ENCODE results near the gene KASH5.

The KASH5 gene

DNA sequence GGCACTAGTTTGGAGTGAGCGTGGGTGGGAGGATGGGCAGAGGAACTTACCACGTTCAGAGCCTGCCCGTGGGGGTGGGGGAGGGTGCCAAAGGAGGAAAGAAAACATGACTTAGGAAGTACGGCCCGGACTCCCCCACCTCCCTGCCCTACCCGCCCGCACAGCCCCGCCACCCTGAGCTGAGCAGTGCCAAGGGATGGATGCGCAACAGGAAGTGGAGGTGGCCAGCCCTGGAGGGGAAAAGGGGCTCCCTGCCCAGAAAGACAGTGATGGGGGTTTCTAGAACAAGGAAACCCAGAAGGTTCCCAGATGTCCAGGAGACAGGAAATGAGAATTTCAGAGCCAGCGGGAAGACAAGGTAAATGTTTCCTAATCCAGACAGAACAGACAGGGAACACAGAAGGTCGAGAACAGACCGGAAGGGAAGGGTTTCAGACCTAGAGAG lies 32.1 kb upstream of the KASH5 start:
- Mint-ChIP-seq H3K4me3 (peak overlapping the region; percentile 21), H3K27ac (no peak overlapping the region), H3K36me3 (ENCODE audit: low read depth) (no peaks in the 10 kb centered on the region), H3K9me3 (no peaks in the 10 kb centered on the region), H3K4me1 (ENCODE audit: low read depth) (peaks cover 26% of the 10 kb centered on the region), H3K27me3 (peaks cover 54% of the 10 kb centered on the region)
- intact Hi-C loops (cut with micrococcal nuclease), result no loop called here

DNA sequence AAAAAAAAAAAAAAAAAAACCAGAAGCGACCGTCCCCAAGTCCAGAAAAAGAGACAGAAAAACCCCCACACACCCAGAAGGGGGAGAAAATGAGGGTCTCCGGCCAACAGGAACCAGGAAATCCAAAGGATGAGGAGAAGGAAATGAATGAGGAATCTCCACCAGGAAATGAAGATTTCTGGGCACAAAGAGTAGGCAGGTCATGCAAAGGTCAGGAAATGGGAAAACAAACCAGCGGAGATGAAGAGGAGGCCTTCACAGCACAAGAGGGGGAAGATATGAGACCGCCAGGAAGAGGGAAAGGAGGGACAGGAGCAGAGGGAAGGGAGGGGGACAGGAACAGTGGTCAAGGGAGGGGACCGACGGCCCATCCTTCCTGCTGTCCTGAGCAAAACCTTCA lies 31.7 kb upstream of the KASH5 start:
- no peak overlapping the region for H3K4me3 Mint-ChIP-seq
- H3K4me1 Mint-ChIP-seq (ENCODE audit: low read depth), result peaks cover 26% of the 10 kb centered on the region
- peaks cover 52% of the 10 kb centered on the region for H3K27me3 Mint-ChIP-seq
- no peaks in the 10 kb centered on the region for H3K36me3 Mint-ChIP-seq (ENCODE audit: low read depth)
- intact Hi-C loops (cut with micrococcal nuclease), result no loop called here
- H3K27ac Mint-ChIP-seq, result no peak overlapping the region
- H3K9me3 Mint-ChIP-seq, result no peaks in the 10 kb centered on the region

DNA sequence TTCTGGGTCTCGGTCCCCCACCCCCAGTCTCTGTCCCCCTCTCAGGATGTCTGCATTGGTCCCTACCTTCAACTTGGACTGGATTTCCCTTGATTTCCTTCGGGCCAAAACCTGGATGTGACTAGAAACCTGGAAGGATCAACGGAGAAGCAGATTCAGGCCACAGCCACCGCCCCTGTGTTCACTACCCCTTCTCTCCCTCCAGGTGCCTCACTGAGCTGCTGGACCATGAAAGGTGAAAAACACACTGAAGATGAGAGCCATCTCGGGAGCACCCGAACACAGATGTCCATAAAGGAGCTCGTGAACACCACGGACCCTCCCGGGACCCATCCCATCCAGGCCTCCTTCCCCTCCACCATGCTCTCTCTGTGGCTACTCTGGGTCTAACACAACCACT lies 30.9 kb upstream of the KASH5 start:
- H3K27ac Mint-ChIP-seq, result peak overlapping the region; percentile 36
- H3K36me3 Mint-ChIP-seq (ENCODE audit: low read depth), result no peaks in the 10 kb centered on the region
- H3K9me3 Mint-ChIP-seq, result no peaks in the 10 kb centered on the region
- H3K27me3 Mint-ChIP-seq, result peaks cover 48% of the 10 kb centered on the region
- H3K4me1 Mint-ChIP-seq (ENCODE audit: low read depth), result peaks cover 26% of the 10 kb centered on the region
- H3K4me3 Mint-ChIP-seq, result no peak overlapping the region
- intact Hi-C loops (cut with micrococcal nuclease), result no loop called here

DNA sequence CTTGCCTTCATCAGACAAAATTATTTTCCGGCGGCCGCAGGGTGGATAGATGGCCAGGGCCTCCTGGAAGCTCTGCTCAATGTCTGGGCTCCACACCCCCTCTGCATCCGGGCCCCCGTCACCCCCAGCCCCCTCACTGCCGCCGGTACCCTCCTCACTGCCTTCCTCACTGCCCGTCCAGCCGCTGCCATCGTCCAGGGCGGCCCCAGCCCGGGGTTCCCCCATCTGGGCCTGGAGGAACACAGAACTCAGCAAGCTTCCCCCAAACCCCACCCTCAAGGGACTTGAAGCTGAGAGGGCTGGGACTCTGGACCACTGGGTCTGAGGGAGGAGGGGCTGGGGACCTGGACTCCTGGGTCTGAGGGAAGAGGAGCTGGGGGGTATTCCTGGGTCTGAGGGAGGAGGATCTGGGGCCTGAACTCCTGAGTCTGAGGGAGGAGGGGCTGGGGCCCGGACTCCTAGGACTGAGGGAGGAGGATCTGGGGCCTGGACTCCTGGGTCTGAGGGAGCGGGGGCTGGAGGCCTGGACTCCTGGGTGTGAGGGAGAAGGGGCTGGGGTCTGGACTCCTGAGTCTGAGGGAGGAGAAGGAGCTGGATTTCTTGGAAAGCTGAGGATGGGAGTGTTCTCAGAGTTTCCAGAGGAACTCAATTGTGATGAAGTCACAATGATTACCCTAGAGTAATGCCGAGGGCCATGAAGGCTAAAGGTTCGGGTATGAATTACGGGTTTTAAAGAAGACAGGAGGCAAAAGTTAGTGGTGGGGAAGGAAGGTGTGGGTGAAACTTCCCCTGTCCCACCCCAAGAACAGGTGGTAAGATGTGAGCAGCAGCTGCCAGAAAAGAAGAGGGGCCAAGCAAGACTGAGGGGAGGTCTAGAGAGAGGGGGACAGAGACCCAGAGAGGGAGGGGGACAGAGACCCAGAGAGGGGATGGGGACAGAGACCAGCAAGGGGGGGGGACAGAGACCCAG lies 27.9 kb upstream of the KASH5 start:
- Mint-ChIP-seq H3K36me3 (ENCODE audit: low read depth) (no peaks in the 10 kb centered on the region), H3K4me1 (ENCODE audit: low read depth) (peaks cover 21% of the 10 kb centered on the region), H3K9me3 (no peaks in the 10 kb centered on the region), H3K27me3 (peaks cover 32% of the 10 kb centered on the region), H3K4me3 (no peak overlapping the region), H3K27ac (peak overlapping the region; percentile 1)
- intact Hi-C loops (cut with micrococcal nuclease), result no loop called here

DNA sequence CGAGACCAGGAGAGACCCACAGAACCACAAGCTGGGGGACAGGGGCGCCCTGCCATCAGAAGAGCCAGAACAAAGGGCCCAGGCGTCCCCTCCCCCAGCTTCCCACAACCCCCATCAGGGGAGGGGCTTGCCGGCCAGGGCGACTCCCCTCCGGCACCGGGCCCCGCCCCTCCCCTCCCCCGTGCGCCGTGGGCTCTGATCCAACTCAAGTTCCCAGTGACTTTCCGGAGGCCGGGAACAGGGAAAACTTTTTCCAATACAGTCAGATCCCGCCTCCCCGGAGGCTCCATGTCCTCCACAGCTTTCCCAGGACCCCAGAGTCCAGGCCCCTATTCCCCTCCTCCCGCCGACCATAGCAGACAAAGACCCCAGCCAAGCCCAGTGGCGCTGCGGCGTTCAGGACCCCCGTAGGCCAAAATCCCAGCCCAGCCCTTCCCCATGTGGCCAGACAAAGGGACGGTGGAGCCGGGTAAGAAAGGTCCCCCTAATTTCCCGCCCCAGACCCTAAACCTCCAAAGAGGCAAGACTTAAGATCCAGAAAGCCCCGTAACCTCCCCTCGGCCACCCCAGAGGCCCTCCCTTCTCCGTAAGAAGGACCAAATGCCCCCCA lies 26.5 kb upstream of the KASH5 start:
- Mint-ChIP-seq H3K4me3 (no peak overlapping the region), H3K4me1 (ENCODE audit: low read depth) (peaks cover 7% of the 10 kb centered on the region), H3K27ac (no peak overlapping the region), H3K27me3 (peaks cover 27% of the 10 kb centered on the region), H3K9me3 (no peaks in the 10 kb centered on the region), H3K36me3 (ENCODE audit: low read depth) (no peaks in the 10 kb centered on the region)
- intact Hi-C loops (cut with micrococcal nuclease), result no loop called here

DNA sequence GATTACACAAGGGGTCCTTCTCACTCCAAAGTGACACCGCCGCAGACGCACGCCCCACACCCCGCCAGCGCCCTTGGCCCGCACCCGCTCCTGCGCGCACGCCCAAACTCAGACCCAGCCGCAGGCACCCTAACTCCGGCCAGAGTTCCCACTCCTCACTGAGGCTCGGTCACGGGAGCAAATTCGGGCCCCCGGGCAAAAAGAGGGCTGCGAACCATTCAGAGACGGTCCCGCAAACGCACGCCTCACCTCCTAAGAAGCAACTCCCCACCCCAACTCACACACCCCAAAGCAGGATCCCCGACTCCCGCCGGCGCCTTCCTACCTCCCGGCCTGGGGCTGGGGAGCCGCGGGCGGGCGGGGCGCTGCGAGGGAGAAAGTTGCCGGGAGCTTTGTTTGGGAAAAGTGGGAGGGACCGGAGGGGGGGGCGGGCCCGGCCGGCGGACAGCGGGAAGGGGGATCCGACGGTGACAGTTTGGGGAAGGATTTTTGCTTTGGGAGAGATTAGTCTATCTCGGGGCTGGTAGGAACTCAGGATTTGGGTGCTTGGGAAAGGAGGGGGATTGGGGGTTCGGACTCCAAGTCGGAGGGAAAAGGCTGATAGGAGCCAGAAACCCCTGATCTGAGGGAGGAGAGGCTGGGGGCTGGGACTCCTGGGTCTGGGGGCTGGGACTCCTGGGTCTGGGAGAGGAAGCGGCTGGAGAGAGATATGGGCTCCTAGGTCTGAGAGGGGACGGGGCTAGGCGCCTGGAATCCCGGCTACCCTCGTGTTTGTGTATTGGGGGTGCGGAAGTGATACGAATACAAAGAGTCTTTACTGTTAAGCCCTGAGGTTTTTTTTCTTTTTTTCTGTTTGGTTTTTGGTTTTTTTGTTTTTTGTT lies 25.8 kb upstream of the KASH5 start, which contains the start of gene TEAD2:
TEAD2 (minus strand) TSS at position 369 of the 881 bp plus-strand sequence. CDS start 2,341 bp downstream, outside the sequence.
- Mint-ChIP-seq H3K27ac (no peak within 1 kb of the TSS), H3K4me1 (ENCODE audit: low read depth) (no peaks in the 10 kb centered on the region), H3K36me3 (ENCODE audit: low read depth) (no peaks in the 10 kb centered on the region), H3K9me3 (no peaks in the 10 kb centered on the region), H3K4me3 (no peak within 1 kb of the TSS), H3K27me3 (peaks cover 22% of the 10 kb centered on the region)
- intact Hi-C loops (cut with micrococcal nuclease), result no loop called here

DNA sequence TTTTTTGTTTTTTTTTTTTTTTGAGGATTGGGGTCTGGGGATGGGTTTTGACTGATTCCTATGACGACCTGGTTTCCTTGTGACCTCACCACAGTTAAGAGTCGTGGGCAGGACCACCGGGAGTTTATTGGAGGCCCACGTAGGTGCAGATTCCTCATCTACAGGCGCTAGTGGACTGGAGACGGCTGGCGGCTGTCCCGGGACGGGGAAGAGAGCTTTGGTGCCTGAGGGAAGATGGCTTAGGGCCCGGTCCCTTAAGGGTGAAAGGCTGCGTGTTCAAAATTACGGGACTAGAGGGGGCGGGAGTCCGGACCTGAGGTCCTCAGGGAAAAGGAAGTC lies 25.2 kb upstream of the KASH5 start:
- no peak overlapping the region for H3K27ac Mint-ChIP-seq
- no peaks in the 10 kb centered on the region for H3K36me3 Mint-ChIP-seq (ENCODE audit: low read depth)
- peaks cover 20% of the 10 kb centered on the region for H3K27me3 Mint-ChIP-seq
- no peak overlapping the region for H3K4me3 Mint-ChIP-seq
- no peaks in the 10 kb centered on the region for H3K9me3 Mint-ChIP-seq
- intact Hi-C loops (cut with micrococcal nuclease), result no loop called here
- no peaks in the 10 kb centered on the region for H3K4me1 Mint-ChIP-seq (ENCODE audit: low read depth)

DNA sequence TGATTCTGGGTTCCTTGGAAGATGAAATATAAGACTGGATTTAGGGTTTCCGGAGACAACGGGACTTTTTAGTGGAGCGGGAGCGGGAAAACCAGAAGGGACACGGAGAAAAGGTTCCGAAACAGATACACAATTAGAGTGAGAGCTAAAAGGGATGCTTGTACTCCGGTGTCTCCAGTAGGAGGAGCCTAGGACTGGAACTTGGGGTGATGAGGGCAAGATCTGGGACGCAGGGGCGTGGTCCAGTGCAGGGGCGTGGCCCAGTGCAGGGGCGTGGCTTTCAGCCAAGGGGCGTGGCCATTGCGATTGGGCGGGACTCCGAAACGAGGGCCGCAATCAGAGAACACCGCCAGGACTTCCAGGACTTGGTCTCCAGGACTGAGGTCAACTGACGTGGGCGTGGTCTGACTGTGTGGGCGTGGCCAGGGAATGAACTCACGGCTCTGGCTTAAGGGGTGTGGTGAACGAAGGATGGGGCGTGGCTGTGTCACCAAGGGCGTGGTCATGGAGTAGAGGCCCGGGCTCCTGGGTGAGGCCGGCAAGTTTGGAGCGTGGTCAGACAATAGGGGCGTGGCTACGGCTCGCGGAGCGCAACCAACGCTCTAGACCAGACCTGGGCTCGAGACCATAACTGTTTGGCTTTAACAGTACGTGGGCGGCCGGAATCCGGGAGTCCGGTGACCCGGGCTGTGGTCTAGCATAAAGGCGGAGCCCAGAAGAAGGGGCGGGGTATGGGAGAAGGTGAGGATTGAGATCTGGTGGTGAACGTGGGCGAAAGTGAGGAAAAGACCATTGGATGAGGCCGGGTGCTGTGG lies 24.6 kb upstream of the KASH5 start, which contains the start of gene DKKL1:
DKKL1 (plus strand) TSS at position 610 of the 815 bp plus-strand sequence; CDS start at position 732, 122 bp downstream.
- Mint-ChIP-seq H3K27ac (no peak within 1 kb of the TSS), H3K27me3 (peaks cover 16% of the 10 kb centered on the region), H3K4me3 (no peak within 1 kb of the TSS), H3K4me1 (ENCODE audit: low read depth) (no peaks in the 10 kb centered on the region), H3K9me3 (no peaks in the 10 kb centered on the region), H3K36me3 (ENCODE audit: low read depth) (no peaks in the 10 kb centered on the region)
- intact Hi-C loops (cut with micrococcal nuclease), result no loop called here

DNA sequence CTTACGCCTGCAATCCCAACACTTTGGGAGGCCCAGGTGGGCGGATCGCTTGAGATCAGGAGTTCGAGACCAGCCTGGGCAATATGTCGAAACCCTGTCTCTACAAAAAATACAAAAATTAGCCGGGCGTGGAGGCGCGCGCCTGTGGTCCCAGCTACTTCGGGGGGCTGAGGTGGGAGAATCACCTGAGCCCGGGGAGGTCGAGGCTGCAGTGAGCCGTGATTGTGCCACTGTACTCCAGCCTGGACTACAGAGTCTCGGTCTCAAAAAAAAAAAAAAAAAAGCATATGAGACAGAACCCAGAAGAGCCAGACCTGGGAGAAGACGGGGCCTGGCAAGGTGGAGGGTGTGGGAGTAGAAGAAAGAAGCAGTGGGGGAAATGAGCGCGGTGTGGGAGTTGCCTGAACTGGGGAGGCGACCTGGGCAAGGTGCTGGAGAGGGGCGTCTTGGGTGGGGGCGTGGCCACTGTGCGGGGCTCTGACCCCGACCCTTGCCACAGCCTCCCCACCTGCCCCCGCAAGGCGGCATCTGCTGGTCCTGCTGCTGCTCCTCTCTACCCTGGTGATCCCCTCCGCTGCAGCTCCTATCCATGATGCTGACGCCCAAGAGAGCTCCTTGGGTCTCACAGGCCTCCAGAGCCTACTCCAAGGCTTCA lies 23.8 kb upstream of the KASH5 start:
- peaks cover 7% of the 10 kb centered on the region for H3K9me3 Mint-ChIP-seq
- H3K27me3 Mint-ChIP-seq, result peaks cover 15% of the 10 kb centered on the region
- intact Hi-C loops (cut with micrococcal nuclease), result no loop called here
- H3K4me3 Mint-ChIP-seq, result no peak overlapping the region
- no peak overlapping the region for H3K27ac Mint-ChIP-seq
- peaks cover under 1% of the 10 kb centered on the region for H3K36me3 Mint-ChIP-seq (ENCODE audit: low read depth)
- no peaks in the 10 kb centered on the region for H3K4me1 Mint-ChIP-seq (ENCODE audit: low read depth)

DNA sequence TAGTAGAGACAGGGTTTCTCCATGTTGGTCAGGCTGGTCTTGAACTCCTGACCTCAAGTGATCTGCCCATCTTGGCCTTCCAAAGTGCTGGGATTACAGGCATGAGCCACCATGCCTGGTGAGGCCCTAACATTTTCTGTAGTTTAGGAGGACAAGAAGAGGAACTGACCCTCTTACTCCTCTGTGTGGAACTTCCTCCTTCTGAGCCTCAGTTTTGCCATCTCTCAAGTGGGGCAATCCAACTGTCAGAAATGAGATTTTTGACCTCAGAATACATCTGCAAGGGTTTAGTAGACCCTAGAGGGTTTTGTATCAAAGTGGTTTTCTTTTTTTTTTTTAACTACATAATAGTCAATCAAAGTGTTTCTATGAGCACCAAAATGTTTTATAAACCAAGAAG lies 21.9 kb upstream of the KASH5 start:
- Mint-ChIP-seq H3K27ac (no peak overlapping the region), H3K4me3 (no peak overlapping the region), H3K4me1 (ENCODE audit: low read depth) (no peaks in the 10 kb centered on the region), H3K36me3 (ENCODE audit: low read depth) (peaks cover 6% of the 10 kb centered on the region), H3K27me3 (peaks cover 22% of the 10 kb centered on the region), H3K9me3 (peaks cover 25% of the 10 kb centered on the region)
- intact Hi-C loops (cut with micrococcal nuclease), result no loop called here

DNA sequence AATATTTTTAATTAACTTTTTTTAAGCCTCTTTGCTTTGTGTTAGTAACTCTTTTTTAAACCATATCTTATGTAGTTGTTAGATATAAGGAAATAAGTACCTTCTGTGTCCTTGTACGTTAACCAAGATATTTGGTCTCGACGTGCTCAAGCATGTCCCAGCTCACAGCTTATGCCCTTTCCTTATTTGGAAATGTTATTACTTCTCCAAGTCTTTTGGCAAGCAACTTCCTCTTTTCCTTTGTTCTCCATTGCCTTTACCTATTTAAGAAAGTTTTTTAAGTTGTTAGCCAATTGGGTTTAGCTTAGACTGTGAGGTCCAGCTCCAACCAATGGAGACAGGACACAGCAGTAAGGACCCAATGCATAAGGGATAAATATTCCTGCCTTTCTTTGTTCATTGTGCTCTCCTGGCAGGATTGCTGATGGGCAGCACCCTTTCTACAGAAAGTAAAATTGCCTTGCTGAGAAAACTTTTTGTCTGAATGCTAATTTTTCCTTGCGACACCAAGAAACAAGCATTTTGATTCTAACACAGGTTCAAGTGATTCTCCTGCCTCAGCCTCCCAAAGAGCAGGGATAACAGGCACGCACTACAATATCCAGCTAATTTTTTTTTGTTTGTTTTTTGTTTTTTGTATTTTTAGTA lies 19.2 kb upstream of the KASH5 start:
- no peak overlapping the region for H3K4me3 Mint-ChIP-seq
- peaks cover 27% of the 10 kb centered on the region for H3K27me3 Mint-ChIP-seq
- intact Hi-C loops (cut with micrococcal nuclease), result no loop called here
- H3K36me3 Mint-ChIP-seq (ENCODE audit: low read depth), result peaks cover 6% of the 10 kb centered on the region
- H3K9me3 Mint-ChIP-seq, result peaks cover 25% of the 10 kb centered on the region
- H3K4me1 Mint-ChIP-seq (ENCODE audit: low read depth), result no peaks in the 10 kb centered on the region
- no peak overlapping the region for H3K27ac Mint-ChIP-seq

DNA sequence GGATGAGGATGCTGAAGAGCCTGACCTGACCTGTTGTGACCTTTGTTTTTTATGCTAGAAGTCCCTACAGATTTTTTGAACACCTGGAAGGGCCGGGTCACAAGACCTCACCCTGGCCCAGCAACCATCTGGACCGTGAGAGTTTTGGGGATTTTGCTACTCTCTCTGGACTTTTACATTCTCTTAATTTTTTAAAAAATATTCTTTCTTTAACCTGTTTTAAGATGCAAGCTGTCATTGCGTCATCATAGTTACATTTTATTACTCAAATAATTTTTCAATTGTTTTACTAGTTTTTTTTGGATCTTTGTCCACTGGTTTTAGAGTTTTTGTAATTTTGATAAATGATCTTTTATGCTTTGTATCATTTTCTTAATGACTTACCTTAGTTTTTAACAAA lies 16.9 kb upstream of the KASH5 start:
- H3K27ac Mint-ChIP-seq, result no peak overlapping the region
- intact Hi-C loops (cut with micrococcal nuclease), result no loop called here
- H3K4me1 Mint-ChIP-seq (ENCODE audit: low read depth), result no peaks in the 10 kb centered on the region
- peaks cover 6% of the 10 kb centered on the region for H3K36me3 Mint-ChIP-seq (ENCODE audit: low read depth)
- H3K27me3 Mint-ChIP-seq, result peaks cover 25% of the 10 kb centered on the region
- no peak overlapping the region for H3K4me3 Mint-ChIP-seq
- peaks cover 25% of the 10 kb centered on the region for H3K9me3 Mint-ChIP-seq
